GM12874 (cell line): Measurements from ENCODE around the gene ZBTB1.

Experiments
- TF ChIP-seq, protein P1 (sequence below): IDR thresholded peaks from 2 replicates; pipeline ENCODE4 v1.5.1; 2011; ENCODE audit warnings: low read depth, mild to moderate bottlenecking, control low read depth, low read length, moderate library complexity; ENCODE audit not compliant: insufficient read depth

Gene ZBTB1

DNA sequence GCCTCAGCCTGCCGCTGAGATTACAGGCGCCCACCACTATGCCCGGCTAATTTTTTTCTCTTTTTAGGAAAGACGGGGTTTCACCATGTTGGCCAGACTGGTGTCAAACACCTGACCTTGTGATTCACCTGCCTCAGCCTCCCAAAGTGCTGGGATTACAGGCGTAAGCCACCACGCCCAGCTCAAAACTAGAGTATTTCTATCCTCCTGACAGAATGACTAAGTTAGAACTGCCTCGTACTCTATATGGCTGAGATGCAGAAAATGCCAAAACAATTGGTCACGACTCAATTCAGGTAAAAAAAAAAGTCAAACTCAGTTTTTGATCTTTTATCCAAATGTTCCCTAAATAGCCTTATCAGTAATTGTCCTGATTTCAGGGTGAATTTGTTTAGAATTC lies 28.1 kb upstream of the ZBTB1 start:
- TF ChIP-seq, protein P1, sequence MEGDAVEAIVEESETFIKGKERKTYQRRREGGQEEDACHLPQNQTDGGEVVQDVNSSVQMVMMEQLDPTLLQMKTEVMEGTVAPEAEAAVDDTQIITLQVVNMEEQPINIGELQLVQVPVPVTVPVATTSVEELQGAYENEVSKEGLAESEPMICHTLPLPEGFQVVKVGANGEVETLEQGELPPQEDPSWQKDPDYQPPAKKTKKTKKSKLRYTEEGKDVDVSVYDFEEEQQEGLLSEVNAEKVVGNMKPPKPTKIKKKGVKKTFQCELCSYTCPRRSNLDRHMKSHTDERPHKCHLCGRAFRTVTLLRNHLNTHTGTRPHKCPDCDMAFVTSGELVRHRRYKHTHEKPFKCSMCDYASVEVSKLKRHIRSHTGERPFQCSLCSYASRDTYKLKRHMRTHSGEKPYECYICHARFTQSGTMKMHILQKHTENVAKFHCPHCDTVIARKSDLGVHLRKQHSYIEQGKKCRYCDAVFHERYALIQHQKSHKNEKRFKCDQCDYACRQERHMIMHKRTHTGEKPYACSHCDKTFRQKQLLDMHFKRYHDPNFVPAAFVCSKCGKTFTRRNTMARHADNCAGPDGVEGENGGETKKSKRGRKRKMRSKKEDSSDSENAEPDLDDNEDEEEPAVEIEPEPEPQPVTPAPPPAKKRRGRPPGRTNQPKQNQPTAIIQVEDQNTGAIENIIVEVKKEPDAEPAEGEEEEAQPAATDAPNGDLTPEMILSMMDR, result no peak

DNA sequence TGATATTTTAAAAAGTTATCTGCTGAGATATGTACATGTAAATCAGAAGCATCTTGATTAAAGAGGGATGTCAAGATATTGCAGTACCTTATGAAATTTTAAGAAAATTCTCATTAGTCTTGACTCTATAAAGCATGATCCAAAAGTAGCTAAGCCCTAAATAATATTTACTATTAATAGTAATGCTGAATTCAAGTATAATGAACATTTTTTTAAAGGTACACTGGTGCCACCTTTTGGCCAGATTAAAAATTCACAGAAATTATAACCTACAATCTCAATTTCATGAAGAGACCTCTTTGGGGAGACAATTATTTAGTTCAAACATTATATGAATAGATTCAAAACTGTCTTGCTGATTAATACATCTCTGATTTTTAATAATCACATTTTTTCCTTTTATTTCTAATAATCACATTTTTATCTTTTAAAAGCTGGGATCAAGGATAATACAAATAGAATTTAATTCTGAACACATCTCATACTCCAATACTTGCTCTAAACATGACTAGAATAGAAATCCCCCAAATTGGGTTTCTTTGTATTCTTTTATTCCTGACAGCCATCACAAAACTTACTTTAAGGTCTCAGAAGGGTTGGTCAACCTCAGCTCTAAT lies 25.8 kb upstream of the ZBTB1 start:
- TF ChIP-seq, protein P1, result no peak

DNA sequence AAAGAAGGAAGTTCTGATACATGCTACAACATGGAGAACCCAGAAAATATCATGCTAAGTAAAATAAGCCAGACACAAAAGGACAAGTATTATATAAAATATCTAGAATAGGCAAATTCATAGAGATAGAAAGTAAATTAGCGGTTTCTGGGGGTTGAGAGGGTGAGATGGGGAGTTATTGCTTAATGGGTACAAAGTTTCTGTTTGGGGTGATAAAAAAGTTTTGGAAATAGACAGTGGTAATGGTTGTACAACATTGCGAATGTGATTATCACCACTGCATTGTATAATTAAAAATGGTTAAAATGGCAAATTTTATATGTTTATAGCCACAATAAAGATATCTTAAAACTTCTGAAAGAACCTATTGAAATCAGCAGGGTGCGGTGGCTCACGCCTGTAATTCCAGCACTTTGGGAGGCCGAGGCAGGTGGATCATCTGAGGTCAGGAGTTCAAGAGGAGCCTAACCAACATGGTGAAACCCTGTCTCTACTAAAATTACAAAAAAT lies 15.9 kb upstream of the ZBTB1 start:
- TF ChIP-seq, protein P1, result no peak

DNA sequence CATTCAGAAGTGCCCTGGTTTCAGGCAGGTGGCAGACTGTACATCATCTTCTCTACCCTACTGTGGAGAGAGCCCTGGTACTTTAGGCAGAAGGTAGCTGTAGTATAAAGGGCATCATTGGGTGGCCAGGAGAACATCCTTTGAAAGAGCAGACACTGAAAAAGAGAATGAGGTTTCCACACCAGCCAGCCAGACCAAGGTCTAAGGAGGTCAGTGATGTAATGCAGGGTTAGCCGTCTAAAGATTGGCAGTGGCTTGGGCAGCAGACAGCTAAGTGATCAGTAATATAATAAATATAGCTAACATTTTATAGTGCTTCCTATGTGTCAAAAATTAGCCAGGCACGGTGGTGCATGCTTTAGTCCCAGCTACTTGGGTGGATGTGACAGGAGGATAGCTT lies 12.9 kb upstream of the ZBTB1 start:
- TF ChIP-seq, protein P1, result no peak

DNA sequence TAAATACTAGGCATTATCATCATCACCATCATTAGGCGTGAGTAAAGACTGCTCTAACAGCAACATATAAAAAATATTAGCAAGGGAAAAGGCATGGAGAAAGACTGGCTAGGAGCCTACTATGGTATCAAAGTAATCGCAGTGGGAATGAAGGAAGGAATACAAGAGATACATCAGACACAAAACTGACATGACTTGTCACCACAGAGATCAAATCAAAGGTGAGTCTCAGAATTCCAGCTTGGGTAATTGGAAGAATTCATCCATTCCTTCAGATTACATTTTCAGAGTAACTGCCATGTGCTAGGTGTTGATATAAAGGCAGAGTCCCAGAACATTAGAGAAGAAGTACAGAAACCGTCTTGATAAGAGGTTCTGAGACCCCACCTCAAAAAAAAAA lies 11.1 kb upstream of the ZBTB1 start:
- TF ChIP-seq, protein P1, result no peak

DNA sequence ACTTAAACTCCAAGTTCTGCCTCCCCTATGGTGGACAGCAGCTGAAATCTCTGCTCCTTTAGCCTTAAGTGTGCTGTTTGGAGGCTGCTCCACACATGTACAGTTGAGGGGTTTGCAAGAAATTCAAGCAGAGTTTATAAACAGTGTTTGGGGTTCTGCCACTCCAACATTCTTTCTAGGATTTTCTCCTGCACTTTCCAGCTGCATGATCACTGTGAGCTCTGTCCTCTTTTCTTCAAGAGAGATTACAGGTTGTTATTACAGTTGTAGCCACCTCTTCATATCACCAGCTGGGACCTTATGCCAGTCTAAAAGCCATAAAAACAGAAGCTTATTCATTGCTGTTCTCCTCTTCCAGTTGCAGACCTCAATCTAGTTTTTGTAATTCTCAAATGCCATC lies 9.3 kb upstream of the ZBTB1 start:
- TF ChIP-seq, protein P1, result no peak

DNA sequence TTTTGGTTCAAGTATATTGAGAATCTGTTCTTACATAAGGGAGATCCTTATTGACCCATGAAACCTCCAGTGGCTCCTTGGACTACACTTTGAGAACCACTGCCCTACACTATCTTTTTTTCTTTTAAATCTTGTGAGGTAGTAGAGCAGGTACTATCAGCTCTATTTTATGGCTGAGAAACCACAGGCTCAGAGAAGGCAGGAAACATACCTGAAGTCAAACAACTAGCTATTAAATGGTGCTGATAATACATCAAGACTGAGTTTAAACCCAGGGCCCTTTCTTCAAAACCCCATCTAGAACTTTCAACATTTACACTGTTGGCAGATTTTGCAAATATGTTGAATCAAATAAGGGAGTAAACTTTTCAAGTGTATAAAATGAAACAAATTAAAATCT lies 7.8 kb upstream of the ZBTB1 start:
- TF ChIP-seq, protein P1, result no peak
